ENCODE results near the gene CRYBA2. TPM values are rescaled to one million over a fixed set of nuclear protein-coding genes. Genes with fewer than 3 reads are reported as not detected.

Gene CRYBA2
- total and polyA plus RNA-seq, 9 of the 15 experiments (the other 6 are each of a cell fraction or from before 2014, with no cell fraction given) = 0.11 to 1.8 (median 0.62) TPM; not detected in 5

DNA sequence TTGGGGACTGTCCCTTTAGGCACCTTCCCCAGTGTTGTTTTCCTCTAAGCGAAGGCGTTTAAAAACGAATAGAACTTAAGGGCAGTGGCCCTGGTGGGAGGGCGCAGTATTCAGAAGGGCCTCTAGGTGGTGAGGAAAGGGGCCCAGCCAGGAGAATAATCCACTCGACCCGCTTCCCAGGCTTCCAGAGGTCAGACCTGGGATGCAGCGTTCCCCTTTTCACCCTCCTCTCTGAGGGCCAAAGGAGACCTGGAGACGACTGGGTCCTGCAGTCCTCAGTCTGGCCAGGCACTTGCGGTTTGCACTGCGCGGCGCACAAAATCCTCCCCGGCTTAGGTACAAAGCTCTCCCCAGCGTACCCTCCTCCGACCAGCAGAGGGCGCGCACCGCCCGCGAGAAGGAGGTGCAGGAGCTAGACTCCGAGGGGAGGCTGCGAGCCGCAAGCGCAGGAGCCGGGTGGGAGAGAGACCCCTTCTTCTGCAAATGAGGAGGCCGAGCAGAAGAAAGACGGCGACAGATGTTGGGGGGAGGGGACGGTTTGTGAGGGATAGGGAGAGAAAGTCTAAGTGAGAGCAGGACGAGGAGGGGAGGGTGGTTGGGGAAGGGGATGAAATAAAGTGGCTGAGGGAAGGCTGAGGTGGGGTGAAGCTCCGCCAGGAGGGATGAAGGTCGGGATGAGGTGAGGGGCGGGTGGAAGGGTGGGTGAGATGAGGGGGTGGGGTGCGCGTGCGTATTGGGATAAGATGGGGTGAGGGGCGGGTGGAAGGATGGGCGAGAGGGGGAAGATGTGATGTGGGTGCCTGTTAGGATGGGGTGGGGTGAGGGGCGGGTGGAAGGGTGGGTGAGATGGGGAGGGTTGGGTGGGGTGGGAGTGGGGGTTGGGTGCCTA is 13.1 kb downstream of the CRYBA2 start (continued):
- TF ChIP-seq ESRRA (IDR thresholded peaks at IDR 0.05; ENCODE audit: borderline replicate concordance, low read depth) = peak; percentile 58; the same call in 1 of the 2 replicates
- peak; percentile 63 to 70 for TF ChIP-seq NRF1 (conservative IDR thresholded peaks at IDR 0.05 in 1 of 2, IDR thresholded peaks at IDR 0.05 in 1 of 2)
- 0 out of 2 replicates have a peak, but pooled peaks have one; percentile 23 for TF ChIP-seq ARID2 (IDR thresholded peaks at IDR 0.05)
- TF ChIP-seq, protein P1, sequence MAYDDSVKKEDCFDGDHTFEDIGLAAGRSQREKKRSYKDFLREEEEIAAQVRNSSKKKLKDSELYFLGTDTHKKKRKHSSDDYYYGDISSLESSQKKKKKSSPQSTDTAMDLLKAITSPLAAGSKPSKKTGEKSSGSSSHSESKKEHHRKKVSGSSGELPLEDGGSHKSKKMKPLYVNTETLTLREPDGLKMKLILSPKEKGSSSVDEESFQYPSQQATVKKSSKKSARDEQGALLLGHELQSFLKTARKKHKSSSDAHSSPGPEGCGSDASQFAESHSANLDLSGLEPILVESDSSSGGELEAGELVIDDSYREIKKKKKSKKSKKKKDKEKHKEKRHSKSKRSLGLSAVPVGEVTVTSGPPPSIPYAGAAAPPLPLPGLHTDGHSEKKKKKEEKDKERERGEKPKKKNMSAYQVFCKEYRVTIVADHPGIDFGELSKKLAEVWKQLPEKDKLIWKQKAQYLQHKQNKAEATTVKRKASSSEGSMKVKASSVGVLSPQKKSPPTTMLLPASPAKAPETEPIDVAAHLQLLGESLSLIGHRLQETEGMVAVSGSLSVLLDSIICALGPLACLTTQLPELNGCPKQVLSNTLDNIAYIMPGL (CRISPR knock-in tag; IDR thresholded peaks at IDR 0.05) = no peak
- TF ChIP-seq EGR1 (conservative IDR thresholded peaks at IDR 0.05) = no peak
- no peak for TF ChIP-seq KAT8 (IDR thresholded peaks at IDR 0.05; ENCODE audit: low read depth)

DNA sequence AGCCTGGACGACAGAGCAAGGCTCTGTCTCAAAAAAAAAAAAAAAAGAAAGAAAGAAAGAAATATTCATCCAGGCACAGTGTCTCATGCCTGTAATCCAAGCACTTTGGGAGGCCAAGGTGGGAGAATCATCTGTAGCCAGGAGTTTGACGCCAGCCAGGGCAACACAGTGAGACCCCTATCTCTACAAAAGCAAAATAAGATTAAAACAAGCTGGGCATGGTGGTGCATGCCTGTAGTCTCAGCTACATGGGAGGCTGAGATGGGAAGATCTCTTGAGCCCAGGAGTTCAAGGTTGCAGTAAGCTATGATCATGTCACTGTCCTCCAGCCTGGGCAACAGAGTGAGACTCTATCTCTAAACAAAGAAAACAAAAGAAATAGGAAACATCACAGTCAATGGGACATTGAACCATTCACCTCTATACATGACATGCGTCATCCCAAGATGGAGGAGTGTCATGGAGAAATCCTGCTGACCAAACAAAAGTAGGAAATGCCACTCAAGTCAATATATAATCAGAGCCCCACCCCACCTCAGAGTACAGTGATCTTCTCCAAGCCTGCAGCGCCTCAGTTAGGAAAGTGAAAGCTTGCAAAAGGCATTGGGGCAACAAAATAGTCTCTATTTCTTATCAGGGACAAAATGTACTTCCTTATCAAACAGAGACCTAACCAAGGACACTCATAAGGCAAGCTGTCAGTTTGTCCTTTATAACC is 18.0 kb downstream of the CRYBA2 start:
- Histone ChIP-seq H3K4me3 (no peak overlapping the region), H3K4me1 (replicated peaks in 1 of 2; ENCODE audit: control insufficient read depth in 2 of 2, insufficient read depth in 2 of 2, low read length in 2 of 2) (peaks cover 0 to 3% of the 10 kb centered on the region in 2 experiments; a peak in 1 of 5 replicates), H4K20me1 (replicated peaks; ENCODE audit: control insufficient read depth, insufficient read depth, low read length) (no peaks in the 10 kb centered on the region), H3K9me1 (ENCODE audit: control insufficient read depth, insufficient read depth, low read length) (no peaks in the 10 kb centered on the region), H3K36me3 (ENCODE audit: control insufficient read depth, insufficient read depth, low read length) (no peaks in the 10 kb centered on the region), H3K27me3 (ENCODE audit: control insufficient read depth in 2 of 2, insufficient read depth in 2 of 2, low read length in 2 of 2) (peaks cover 0 to 3% of the 10 kb centered on the region in 2 experiments; a peak in 1 of 5 replicates), H3K9ac (ENCODE audit: insufficient read depth in 1 of 2, low read depth in 2 of 2, low read length in 2 of 2) (no peak overlapping the region), H3K9me3 (replicated peaks; ENCODE audit: control insufficient read depth, insufficient read depth, low read depth, low read length) (no peaks in the 10 kb centered on the region), H3K4me2 (ENCODE audit: insufficient read depth, low read length) (no peak overlapping the region), H3K79me2 (ENCODE audit: control insufficient read depth, insufficient read depth, low read length) (no peaks in the 10 kb centered on the region), H3K27ac (ENCODE audit: extremely low read depth, low read depth, low read length) (no peak overlapping the region), H2AFZ (ENCODE audit: low read depth, low read length) (no peak overlapping the region)
- CTCF ChIA-PET (ENCODE audit: low intra/inter-chr PET ratio) = no interaction called here
- in situ Hi-C loops (cut with MboI) = no loop called here
- 0% methylated on average over 3 of the region's 4 CpGs for WGBS (ENCODE audit: insufficient coverage, low coverage, missing lambda C conversion rate)
- ATAC-seq (no peak), DNase-seq (ENCODE audit: extremely low read depth in 1 of 4, low spot score in 3 of 4) (no peak), FAIRE-seq (no peak)
- intact Hi-C loops (cut with micrococcal nuclease) = loop anchor here (5.0 kb wide), 1 partner anchor 98 kb away; no protein-coding TSS in a partner anchor
- POLR2A ChIA-PET = no interaction called here
- no TSS peak for BruUV-seq (replicated peaks)
- no peak for TF ChIP-seq PRMT5 (CRISPR knock-in tag; IDR thresholded peaks at IDR 0.05)
- TF ChIP-seq RBBP5 (IDR thresholded peaks at IDR 0.05; ENCODE audit: borderline replicate concordance, insufficient read depth, low read length, poor library complexity, severe bottlenecking) = no peak
- TF ChIP-seq, protein P2, sequence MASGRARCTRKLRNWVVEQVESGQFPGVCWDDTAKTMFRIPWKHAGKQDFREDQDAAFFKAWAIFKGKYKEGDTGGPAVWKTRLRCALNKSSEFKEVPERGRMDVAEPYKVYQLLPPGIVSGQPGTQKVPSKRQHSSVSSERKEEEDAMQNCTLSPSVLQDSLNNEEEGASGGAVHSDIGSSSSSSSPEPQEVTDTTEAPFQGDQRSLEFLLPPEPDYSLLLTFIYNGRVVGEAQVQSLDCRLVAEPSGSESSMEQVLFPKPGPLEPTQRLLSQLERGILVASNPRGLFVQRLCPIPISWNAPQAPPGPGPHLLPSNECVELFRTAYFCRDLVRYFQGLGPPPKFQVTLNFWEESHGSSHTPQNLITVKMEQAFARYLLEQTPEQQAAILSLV (tag; IDR thresholded peaks at IDR 0.05) = no peak
- peak; percentile 55 for TF ChIP-seq ZNF121 (CRISPR knock-in tag; conservative IDR thresholded peaks at IDR 0.05)
- TF ChIP-seq, protein P3, sequence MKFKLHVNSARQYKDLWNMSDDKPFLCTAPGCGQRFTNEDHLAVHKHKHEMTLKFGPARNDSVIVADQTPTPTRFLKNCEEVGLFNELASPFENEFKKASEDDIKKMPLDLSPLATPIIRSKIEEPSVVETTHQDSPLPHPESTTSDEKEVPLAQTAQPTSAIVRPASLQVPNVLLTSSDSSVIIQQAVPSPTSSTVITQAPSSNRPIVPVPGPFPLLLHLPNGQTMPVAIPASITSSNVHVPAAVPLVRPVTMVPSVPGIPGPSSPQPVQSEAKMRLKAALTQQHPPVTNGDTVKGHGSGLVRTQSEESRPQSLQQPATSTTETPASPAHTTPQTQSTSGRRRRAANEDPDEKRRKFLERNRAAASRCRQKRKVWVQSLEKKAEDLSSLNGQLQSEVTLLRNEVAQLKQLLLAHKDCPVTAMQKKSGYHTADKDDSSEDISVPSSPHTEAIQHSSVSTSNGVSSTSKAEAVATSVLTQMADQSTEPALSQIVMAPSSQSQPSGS (CRISPR knock-in tag; IDR thresholded peaks at IDR 0.05) = no peak
- no peak for TF ChIP-seq ZNF174 (CRISPR knock-in tag; IDR thresholded peaks at IDR 0.05)
- TF ChIP-seq ZNF134 (CRISPR knock-in tag; conservative IDR thresholded peaks at IDR 0.05) = no peak

All from K562 (cell line).